Loucy (cell line): ENCODE data around the gene TMEM248.

ENCODE experiments used
- CTCF ChIP-seq: fragments of 200-600 bp; sonication (generic); conservative IDR thresholded peaks from 2 replicates; pipeline ENCODE4 v1.5.1; 2014; ENCODE audit warnings: mild to moderate bottlenecking, antibody characterized with exemption, low read length
- EZH2phosphoT487 ChIP-seq: fragments of 200-600 bp; IDR thresholded peaks from 2 replicates; pipeline ENCODE4 v1.6.1; 2018; ENCODE audit warnings: antibody characterized with exemption, mild to moderate bottlenecking, moderate library complexity, borderline replicate concordance

- TF ChIP-seq CTCF, result no peak
- no peak for TF ChIP-seq EZH2phosphoT487
Measured at GRCh38 chr7:66920769-66921395, at the start of gene TMEM248.
